ENCODE measurements around the gene TNFSF12.

GRCh38 chr17:7575959-7576358 is 27.1 kb downstream of the TNFSF12 start:
- TF ChIP-seq, protein P1, sequence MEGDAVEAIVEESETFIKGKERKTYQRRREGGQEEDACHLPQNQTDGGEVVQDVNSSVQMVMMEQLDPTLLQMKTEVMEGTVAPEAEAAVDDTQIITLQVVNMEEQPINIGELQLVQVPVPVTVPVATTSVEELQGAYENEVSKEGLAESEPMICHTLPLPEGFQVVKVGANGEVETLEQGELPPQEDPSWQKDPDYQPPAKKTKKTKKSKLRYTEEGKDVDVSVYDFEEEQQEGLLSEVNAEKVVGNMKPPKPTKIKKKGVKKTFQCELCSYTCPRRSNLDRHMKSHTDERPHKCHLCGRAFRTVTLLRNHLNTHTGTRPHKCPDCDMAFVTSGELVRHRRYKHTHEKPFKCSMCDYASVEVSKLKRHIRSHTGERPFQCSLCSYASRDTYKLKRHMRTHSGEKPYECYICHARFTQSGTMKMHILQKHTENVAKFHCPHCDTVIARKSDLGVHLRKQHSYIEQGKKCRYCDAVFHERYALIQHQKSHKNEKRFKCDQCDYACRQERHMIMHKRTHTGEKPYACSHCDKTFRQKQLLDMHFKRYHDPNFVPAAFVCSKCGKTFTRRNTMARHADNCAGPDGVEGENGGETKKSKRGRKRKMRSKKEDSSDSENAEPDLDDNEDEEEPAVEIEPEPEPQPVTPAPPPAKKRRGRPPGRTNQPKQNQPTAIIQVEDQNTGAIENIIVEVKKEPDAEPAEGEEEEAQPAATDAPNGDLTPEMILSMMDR (IDR thresholded peaks at IDR 0.05) = no peak
- no peak for TF ChIP-seq ATF3 (CRISPR knock-in tag; conservative IDR thresholded peaks at IDR 0.05)
- no peak for TF ChIP-seq NFYB (CRISPR knock-in tag; conservative IDR thresholded peaks at IDR 0.05; ENCODE audit: low read depth)
- TF ChIP-seq TEAD1 (CRISPR knock-in tag; IDR thresholded peaks at IDR 0.05) = no peak
- TF ChIP-seq CREB1 (CRISPR knock-in tag; IDR thresholded peaks at IDR 0.05) = no peak
- TF ChIP-seq, protein P2, sequence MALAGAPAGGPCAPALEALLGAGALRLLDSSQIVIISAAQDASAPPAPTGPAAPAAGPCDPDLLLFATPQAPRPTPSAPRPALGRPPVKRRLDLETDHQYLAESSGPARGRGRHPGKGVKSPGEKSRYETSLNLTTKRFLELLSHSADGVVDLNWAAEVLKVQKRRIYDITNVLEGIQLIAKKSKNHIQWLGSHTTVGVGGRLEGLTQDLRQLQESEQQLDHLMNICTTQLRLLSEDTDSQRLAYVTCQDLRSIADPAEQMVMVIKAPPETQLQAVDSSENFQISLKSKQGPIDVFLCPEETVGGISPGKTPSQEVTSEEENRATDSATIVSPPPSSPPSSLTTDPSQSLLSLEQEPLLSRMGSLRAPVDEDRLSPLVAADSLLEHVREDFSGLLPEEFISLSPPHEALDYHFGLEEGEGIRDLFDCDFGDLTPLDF (CRISPR knock-in tag; IDR thresholded peaks at IDR 0.05) = no peak

Measured in WTC11 (cell line).